Hippocampal formation (tissue), 2 donors: ENCODE results near the gene CCND2.

Experiments used
- DNase-seq, 2 donors: peaks; one replicate each; lab custom pipeline; 2025; lab: John Stamatoyannopoulos, UW

The CCND2 gene

GRCh38 chr12:4256043-4256826, 17.3 kb upstream of the CCND2 start:
- no peak for DNase-seq

- DNase-seq = no peak
Observed at GRCh38 chr12:4257442-4257841, 16.1 kb upstream of the CCND2 start.

GRCh38 chr12:4259099-4259498, 14.5 kb upstream of the CCND2 start:
- no peak for DNase-seq

GRCh38 chr12:4261655-4262054, 11.9 kb upstream of the CCND2 start:
- no peak for DNase-seq

- DNase-seq = no peak
Observed at GRCh38 chr12:4265280-4265679, 8.3 kb upstream of the CCND2 start.

- DNase-seq = no peak
Observed at GRCh38 chr12:4266990-4267389, 6.6 kb upstream of the CCND2 start.

GRCh38 chr12:4267704-4268328, 5.7 kb upstream of the CCND2 start:
- DNase-seq = no peak

GRCh38 chr12:4268329-4269181, 5.0 kb upstream of the CCND2 start:
- DNase-seq = no peak

GRCh38 chr12:4269279-4269991, 4.1 kb upstream of the CCND2 start:
- DNase-seq = peak in 1 of 2 donors; percentile 68

GRCh38 chr12:4270016-4270830, 3.3 kb upstream of the CCND2 start:
- DNase-seq = no peak

- no peak for DNase-seq
Observed at GRCh38 chr12:4270831-4271716, 2.5 kb upstream of the CCND2 start.

GRCh38 chr12:4271717-4272423, 1.7 kb upstream of the CCND2 start:
- peak; percentile 50 to 55 for DNase-seq

GRCh38 chr12:4272424-4273272, 914 bp upstream of the CCND2 start:
- DNase-seq = no peak

- no peak for DNase-seq
Observed at GRCh38 chr12:4273273-4273651, 300 bp upstream of the CCND2 start.

GRCh38 chr12:4274396-4275015, 944 bp downstream of the CCND2 start:
- no peak for DNase-seq

- DNase-seq = no peak
Observed at GRCh38 chr12:4275016-4275869, 1.7 kb downstream of the CCND2 start.

- DNase-seq = no peak
Observed at GRCh38 chr12:4275870-4276301, 2.3 kb downstream of the CCND2 start.
